T-helper 1 cell (primary cell): Measurements from ENCODE around the gene AATF.
A peak's percentile ranks its signal among the peaks of the same experiment; 100 is the strongest.

ENCODE experiments used
- DNase-seq, 5 donors: peaks; one replicate each; pipeline ENCODE4 v3.0.0-alpha.2; 2012 to 2020
- total RNA-seq, 4 donors: gene quantifications; one replicate each; lab custom pipeline; 2026; lab: John Stamatoyannopoulos, UW

Gene AATF, protein sequence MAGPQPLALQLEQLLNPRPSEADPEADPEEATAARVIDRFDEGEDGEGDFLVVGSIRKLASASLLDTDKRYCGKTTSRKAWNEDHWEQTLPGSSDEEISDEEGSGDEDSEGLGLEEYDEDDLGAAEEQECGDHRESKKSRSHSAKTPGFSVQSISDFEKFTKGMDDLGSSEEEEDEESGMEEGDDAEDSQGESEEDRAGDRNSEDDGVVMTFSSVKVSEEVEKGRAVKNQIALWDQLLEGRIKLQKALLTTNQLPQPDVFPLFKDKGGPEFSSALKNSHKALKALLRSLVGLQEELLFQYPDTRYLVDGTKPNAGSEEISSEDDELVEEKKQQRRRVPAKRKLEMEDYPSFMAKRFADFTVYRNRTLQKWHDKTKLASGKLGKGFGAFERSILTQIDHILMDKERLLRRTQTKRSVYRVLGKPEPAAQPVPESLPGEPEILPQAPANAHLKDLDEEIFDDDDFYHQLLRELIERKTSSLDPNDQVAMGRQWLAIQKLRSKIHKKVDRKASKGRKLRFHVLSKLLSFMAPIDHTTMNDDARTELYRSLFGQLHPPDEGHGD
- 72.2 to 110 (median 86.8) reads per million in 4 donors for total RNA-seq

DNA sequence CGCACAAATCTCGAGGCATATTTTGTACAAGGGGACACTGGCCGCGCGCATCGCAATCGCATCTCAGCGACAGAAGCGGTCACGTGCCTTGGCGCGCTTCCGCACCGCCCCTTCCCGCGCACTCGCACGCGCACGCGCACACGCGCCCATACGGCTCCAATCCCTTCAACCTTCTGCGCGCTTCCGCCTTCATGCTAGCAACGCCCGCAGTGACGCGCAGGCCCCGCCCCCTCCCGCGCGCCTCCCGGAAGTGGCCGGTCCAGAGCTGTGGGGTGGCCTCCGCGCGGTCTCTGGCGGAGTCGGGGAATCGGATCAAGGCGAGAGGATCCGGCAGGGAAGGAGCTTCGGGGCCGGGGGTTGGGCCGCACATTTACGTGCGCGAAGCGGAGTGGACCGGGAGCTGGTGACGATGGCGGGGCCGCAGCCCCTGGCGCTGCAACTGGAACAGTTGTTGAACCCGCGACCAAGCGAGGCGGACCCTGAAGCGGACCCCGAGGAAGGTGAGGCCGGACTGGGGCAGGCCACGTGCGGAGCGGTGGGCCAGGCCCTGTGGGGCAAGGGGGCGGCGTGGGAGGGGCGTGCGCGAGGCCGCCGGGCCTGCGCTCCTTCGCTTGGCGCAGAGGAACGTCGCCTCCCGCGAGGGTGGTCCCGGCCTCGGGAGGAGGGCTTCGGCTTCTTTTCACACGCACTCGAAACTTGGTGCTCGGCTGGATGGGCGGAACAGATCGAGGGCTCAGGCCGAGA, at the start of gene AATF:
AATF (plus strand) TSS at position 238 of the 744 bp plus-strand sequence; CDS start at position 410, 172 bp downstream.
- DNase-seq: peak; percentile 91 to 98 (median 93)

DNA sequence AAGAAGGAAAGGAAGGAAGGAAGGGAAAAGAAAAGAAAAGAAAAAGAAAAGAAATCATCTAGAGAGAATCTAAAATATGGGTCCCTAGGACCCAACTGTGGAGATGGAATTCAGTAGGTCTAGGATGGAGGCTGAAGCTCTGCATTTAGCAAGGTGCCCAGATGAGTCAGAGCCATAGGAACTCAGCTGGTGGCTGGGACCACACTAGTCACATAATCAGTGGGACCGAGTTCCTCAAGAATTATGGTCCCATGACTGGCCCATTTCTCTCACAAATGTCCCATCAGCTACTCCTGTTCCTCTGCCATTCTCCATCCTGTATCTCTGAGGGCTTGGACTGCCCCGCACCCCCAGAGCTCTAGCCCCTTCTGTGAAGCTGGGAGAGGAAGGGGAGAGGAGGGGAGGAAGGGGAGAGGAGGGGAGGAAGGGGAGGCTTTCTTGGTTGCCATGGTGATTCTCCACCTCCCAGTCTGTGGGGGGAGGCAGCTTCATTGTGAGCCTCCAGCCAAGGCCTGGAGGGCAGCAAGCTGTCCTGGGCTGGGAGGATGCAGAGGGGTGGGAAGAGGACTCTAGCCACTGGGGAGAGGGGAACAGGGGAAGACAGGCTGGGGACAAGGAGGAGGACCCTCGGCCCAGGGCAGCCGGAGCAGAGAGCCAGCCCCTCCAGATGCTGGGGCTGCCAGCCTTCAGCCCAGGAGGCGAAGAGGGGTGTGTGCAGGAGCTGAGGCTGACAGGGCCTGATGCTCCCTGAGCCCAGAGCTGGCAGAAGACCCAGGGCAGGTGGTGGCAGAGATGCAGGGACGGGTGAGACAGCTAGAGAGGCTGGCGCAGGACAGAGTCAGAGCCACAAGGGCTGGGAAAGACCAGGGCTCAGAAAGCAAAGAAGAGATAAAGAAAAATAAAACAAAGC, 49.2 kb upstream of the AATF start:
- no peak for DNase-seq

DNA sequence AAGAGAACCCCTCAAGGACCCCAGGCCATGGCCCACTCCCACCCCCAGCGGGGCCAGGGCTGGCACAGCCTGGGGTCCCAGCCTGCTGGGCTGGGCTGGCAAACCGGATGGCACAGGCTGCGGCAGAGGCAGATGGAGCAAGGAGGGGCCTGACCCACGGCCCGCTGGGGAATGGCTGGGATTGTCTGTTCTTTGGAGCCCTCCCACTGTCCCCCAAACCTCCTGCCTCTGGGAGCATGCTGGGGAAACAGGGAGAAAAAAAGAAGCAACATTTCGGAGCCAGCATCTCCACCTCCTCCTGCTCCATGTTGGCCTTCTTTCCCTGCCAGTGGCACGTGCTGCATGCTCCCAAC, 48.6 kb upstream of the AATF start:
- no peak for DNase-seq

DNA sequence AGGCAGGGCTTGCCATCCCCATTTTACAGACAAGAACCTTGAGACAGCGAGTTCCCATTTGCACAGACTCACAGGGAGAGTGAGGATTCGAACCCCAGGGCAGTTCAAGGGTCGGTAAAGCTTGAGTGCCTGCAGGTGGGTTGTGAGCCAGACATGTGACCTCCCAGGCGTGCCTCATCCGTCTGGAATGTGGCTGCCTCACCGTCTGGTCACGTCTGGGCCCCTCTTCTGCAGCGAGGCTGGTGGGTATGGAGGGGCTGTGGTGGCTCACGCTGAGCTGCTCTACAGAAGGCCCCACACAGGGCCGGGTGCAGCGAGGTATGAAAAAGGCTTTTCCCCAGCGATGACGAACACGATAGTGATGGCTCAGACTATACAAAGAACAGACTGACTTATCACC, 47.2 kb upstream of the AATF start:
- DNase-seq: no peak

DNA sequence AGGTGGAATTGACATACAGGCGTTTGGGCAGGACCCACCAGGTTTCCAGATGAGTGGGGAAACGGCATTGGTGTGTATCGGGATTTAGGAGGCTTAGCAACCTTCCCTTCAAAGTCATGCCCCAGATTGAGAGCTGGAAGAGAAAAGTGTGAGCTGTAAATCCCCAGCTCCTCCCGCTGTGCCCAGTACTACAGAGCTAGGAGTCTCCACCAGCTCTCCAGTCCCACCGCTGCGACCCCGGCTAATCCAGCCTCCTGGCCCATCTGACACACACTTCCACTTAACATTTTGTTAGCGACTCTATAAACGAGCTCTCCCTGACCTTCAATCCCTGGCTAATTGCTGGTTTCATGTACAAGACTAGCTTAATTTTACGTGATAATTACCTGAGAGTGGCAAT, 41.3 kb upstream of the AATF start:
- DNase-seq: no peak

DNA sequence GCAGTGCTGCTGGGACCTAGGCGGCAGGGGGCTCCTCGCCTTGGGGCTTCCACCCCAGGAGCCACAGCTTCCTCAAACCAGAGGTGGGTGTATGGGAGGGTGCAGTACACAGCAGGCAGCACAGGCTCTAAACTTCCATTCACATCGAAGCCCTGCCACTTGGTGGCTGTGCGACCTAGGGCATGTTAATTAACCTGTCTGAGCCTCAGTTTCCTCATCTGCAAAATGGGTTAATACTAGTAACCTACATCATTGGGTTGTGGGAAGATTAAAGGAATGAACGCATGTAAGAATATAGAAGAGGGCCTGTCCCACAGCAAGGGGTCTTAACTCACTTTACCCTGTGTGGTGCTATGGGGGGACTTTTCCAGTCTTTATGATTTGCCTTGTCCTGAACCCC, 38.2 kb upstream of the AATF start:
- no peak for DNase-seq

DNA sequence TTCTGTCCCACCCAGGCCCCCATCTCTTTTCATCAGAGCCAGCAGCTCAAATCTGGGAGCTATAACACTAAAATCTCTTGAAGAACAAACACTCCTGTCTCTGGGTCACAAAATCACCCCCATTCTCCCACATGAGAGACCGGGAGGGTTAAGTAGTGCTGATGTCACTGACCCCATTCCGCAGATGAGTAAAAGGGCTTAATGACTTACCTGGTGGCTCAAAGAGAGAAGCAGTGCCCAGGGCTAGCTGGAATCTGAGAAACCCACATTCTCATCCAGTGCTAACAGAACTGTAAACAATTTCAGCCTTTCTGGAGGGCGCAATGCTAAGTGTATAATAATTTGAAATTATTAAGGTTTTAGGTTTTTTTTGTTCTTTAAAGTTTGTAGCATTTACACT, 37.8 kb upstream of the AATF start:
- no peak for DNase-seq

DNA sequence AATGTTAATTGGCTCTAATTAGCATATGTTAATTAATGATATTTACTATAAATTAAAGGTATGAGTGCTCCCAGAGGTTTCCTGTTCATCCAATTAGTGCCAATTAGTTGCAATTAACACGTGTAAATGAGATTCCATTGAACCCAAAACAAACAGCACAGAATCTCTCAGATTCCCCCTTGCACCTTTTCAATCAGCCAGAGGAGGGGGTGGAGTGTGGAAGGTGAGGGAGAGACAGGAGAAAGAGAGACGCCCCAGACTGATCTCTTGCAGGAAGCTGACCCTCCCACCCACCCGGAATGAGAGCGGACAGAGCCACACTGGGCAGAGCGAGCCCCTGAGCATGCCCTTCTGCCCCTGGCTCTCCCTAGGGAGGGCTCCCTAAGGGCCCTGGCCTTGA, 35.6 kb upstream of the AATF start:
- DNase-seq: no peak

DNA sequence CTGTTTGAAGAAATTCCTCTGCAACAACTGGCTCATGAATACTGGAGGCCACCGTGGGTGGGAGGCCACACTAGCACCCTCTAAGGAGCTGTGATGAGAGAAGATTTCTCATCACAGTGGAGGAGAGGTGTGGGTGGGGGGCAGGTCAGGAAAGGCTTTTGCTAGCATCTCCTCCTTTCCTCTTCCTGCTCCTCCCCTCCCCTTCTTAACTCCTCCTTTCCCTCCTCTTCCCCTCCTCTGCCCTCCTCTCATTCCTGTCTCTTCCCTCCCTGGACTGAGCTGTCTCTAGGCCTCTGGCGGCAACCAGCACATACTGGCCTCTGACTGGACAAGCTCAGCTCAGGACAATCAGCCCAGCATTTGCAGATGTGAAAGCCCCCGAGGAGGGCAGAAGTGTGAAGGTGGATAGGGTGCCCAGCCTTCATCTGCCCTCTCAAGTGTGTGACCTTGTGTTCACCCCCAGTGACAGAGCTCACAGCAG, 30.5 kb upstream of the AATF start:
- no peak for DNase-seq

DNA sequence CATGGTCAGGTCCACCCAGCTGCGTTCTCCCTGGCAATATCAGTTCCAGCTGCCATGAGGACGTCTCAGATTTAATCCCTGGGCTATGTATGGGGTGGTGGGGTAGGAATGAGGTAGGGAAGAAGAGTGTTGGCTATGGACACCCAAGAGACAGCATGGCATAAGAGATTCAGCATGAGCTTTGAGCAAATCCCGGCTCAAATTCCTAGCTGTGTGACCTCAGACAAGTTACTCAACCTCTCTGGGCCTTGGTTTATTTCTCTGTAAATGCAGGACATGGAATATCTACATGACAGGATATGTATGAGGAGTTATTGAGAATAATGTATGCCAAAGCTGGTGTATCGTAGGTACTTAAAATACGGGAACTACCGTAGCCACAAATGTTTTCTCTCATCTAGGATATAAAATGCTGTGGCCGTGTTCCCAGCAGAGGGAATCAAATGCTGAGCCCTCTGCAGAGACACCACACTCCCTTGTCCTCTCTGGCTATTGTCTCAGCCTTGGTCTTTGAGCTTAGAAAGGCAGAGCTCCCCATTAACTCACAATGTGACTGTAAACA, 29.3 kb upstream of the AATF start:
- DNase-seq: no peak

DNA sequence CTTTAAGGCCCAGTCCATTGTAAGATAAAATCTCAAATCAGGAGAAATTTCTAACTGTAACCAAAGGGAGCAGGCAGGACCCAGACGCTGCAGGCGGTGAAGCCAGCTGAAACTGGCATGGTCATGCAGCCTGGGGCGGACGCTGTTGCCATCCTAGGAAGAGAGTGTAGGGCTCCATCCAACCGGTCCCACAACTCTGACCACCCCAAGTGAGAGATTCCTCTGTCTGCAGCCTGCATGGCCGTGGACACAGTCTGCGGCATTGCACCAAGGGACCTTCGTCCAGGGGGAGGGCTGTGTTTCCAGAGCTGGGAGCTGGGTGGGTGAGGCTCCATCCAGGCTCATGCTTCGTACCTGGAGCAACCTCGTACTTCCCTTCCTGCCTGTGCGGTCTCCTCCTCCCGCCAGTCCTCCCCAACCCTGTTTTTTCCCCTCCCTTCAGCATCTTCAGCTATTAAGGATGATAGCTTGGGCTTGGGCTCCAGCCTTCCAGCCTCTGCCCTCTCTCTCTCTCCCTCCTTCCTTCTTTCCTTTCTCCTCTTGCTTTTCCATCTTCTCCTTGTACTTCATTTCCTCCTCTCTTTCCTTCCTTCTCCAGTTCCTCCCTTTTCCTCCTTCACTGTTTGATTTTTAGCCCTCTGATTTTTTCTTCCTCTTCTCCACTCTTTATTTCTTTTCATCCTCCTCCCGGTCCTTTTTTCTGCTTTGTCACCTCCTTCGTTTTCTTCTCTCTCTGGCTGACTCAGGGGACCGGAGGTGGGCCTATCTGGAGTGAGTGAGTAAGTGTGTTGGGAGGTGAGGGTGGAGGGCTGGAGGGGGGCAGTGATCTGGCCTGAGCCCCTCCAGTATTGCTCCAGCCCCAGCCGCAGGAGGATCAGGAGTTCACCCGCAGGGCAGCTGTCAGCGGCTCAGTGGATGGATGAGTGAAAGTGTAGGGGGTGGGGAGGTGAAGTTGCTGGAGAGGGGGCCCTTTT, 28.4 kb upstream of the AATF start:
- no peak for DNase-seq

DNA sequence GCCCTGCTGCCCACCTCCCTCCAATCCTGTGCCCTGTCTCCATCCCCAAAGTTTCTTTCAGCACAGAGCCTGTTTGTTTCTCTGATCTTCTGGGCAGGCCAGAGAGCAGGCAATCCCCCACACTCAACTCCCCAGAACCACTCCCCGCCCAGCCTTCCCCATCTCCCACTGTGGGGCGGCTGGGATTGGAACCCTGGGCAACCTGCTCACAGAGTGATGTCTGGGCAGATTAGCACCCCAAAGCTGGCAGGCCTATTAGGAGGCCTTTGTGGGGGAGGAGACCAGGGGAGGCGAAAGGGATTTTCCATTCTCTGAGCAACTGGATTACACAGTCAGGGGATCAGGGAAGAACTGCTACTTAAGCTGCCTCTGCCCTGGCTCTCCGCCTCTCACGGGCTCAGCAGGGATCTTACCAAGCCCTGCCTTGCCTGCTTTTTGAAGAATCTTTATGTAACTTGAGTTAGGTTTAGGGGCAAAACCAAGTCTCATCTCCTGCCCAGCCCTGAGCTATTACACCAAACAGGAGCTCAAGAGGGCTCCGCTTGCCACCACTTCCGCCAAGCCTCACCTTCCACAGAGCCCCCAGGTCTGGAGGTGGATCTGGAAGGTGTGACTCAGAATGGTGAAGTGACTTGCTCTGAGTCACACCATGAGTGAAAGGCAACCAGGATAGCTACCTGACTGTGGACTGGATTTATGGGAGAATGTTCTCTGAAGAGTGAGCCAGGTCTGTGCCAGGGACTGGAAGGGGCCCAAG, 27.5 kb upstream of the AATF start:
- DNase-seq: peak in 1 of 5 donors; percentile 54

DNA sequence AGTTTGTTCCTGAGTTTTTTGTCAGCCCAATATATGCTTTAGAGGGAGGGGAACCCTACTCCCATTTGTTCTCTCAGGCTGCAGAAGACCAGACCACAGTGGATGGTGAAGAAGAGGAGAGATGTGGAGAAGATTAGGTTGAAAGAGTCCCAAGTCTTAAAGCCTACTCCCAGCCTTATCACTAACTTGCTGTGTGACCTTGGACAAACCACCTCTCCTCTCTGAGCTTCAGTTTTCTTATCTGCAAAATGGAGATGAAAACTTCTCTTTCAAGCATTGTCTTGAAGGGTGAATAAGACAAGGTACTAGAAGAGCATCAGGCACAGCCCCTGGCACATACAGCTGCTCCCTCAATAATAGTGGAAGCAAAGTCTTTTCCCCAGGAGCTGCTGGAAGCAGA, 26.6 kb upstream of the AATF start:
- no peak for DNase-seq

DNA sequence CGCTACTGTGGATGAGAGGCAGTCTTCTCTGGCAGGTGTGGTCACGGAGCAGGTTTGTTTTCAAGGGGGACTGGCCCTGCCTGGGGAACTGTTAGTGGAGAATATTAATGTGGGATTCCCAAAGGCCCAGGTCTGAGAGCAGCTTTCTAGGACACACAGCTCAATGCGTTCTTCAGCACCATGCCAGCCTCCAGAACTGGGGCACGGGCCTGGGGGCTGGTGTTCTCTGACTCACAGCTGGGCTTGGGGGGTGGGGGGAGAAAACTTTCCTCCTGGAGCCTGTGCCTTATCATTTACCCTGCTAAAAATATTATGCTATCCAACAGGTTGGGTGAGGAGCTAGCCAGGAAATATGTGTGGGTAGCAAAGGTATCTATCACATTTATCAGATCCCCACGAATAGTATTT, 24.9 kb upstream of the AATF start:
- DNase-seq: no peak

DNA sequence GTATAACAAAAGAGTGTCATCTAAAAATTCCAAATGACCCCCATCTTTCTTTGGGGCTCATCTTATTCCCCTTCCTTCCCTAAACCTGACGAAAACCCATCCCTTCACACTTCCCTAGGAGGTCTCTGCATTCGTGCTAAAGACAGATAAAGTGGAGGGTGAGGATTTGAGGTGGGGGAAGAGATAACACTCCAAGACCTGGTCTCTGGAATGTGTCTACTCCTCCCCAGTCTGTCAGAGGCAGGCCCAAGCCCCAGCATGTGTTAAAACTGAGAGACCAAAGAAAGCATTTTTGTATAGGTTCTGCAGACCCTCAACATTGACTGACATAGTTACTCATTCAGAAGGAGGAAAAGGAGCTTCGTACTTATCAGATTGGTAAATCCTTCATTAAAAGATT, 22.5 kb upstream of the AATF start:
- DNase-seq: no peak

DNA sequence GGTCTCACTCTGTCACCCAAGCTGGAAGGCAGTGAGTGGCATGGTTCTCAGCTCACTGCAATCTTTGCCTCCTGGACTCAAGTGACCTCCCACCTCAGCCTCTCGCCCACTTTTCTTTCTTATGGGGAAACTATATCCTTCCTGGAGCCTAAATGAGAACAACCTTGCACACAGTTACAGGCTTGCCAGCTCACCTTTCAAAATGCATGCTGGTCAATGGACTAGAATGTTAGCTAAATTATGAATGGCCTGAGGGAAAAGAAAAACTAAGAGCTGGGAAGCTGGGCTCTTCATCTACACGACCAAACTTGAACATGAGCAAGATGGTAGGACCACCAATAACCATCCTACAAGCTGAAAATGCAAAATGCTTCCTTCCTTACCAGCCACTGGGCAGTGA, 22.1 kb upstream of the AATF start:
- no peak for DNase-seq

DNA sequence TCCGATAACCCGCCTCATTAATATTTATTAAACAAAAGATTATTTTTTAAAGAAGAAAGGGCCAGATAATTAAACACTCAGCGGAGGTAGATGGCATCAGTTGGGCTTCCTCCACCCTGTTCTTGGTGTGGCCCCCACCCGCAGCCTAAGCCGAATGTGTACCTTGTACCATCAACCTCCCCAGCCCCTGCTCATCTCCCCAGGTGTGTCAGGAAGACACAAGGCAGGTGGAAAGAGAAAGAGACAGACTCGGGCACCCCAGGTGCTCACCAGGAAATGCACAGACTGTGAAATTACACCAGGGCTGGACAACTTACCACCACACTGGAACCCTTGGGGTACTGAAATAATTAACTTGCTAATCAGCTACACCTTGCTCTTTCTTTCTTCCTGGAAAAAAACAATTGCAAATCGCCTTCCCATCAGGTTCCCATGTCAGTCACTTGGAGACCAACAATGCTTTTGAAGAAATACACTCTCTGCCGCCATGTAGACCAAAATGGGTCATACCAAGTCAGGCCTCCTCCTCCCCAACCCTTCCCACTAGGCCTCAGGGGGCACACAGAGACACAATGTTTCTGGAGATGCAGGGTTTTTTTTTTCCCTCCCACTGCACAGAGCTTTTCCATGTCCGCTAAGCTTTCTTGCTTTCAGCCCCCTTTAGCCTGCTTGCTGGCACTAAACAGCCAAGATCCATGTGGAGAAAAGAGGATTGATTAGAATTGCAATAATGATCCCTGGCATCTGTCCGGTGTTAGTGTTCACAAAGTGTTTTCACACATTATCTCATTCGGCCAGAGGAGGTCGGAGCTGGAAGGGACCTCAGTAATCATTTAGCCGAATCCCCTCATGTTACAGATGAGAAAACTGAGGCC, 20.0 kb upstream of the AATF start:
- no peak for DNase-seq

DNA sequence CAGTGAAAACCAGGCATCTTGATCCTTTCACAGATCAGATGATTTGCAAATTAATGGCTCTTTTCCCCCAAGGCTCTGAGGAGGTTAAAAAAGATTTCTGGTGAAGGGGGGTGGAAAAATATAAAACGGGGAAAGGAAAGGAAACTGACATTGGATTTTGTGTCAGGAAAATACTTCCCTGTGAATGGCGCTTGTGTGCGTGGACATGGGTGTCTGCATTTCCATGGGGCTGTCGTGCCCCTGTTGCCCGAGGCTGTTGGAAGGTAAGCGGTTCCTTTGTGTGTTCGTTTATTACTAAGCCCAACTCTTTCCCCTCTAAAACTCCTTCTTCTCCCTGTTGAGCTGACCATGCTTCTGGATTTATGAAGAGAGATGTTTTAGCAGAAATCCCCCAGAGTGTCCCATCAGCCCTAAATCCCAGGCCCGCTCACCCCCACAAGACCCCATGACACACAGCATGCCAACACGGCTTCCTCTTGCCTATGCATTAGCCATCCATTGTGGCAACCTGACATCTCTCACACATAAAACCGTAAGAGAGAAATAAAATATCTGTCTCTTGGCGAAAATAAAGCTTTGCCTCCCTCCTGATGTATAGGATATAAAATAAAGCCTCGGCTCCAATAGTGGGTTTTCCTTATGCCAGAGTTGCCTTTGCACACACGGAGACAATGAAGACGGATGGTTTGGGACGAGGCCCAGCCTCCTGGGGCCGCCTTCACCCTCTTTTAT, 18.7 kb upstream of the AATF start:
- no peak for DNase-seq

DNA sequence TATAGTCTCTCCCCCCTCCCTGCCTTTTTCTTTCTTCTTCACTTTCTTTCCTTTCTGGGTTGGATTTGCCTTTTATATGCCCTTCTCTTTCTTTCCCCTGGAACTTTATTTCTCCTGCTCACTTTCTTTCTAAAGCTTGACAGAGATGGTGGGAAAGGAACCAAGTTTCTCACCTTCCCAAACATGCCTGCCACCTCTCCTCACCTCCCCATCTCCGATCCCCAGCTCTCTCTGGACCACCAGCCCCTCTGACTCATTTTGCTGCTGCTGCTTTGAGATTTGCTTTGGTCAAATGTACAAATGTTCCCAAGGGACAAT, 18.2 kb upstream of the AATF start:
- no peak for DNase-seq
